Stimulated activated memory B cell treated with anti-CD40 and anti-IgM and Interleukin-4, amounts not matched to agents 10 μg/mL and 1 μg/mL and 100 μg/mL, for 72 hours (primary cell): ENCODE measurements around the gene FNBP1L.
"Not testable (repeated sequence)": the region's sequence is repeated elsewhere in the genome, so short reads cannot be mapped to it uniquely, and the experiment has no call there.

Experiments used
- ATAC-seq: fragments of 150-1000 bp; cut with Tn5 transposase; 2 replicates; pipeline ENCODE4 v1.10.0; 2021
- H3K27ac Mint-ChIP-seq: one replicate; pipeline ENCODE4 v1.8.0; 2022; ENCODE audit warnings: mild to moderate bottlenecking, mixed read lengths
- H3K27me3 Mint-ChIP-seq: one replicate; pipeline ENCODE4 v1.8.0; 2022; ENCODE audit warnings: mixed read lengths
- H3K36me3 Mint-ChIP-seq: one replicate; pipeline ENCODE4 v1.8.0; 2022; ENCODE audit warnings: mixed read lengths
- H3K4me1 Mint-ChIP-seq: one replicate; pipeline ENCODE4 v1.8.0; 2022; ENCODE audit warnings: mixed read lengths
- H3K4me3 Mint-ChIP-seq: one replicate; pipeline ENCODE4 v1.8.0; 2022; ENCODE audit warnings: mild to moderate bottlenecking, moderate library complexity, mixed read lengths
- H3K9me3 Mint-ChIP-seq: one replicate; pipeline ENCODE4 v1.8.0; 2022; ENCODE audit warnings: mixed read lengths

Gene FNBP1L

GRCh38 chr1:93576346-93576745, 128.4 kb downstream of the FNBP1L start:
- Mint-ChIP-seq H3K9me3 (no peaks in the 10 kb centered on the region), H3K36me3 (peaks cover 78% of the 10 kb centered on the region), H3K4me1 (no peaks in the 10 kb centered on the region), H3K27ac (no peak overlapping the region), H3K27me3 (no peaks in the 10 kb centered on the region), H3K4me3 (no peak overlapping the region)
- ATAC-seq: no peak

DNA sequence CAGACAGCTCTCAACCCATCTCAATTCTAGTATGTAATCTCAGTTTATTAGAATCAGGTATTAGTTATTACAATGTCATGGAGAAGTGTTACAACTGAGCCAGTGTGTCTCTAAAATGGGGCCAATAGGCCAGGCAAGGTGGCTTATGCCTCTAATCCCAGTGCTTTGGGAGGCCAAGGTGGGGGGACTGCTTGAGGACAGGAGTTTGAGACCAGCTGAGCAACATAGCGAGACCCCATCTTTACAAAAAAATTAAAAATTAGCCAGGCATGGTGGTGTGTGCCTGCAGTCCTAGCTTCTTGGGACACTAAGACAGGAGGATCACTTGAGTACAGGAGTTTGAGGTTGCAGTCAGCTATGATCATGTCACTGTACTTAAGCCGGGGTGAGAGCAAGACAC, 128.8 kb downstream of the FNBP1L start:
- H3K27ac Mint-ChIP-seq: no peak overlapping the region
- H3K4me1 Mint-ChIP-seq: no peaks in the 10 kb centered on the region
- H3K4me3 Mint-ChIP-seq: no peak overlapping the region
- peaks cover 75% of the 10 kb centered on the region for H3K36me3 Mint-ChIP-seq
- no peaks in the 10 kb centered on the region for H3K27me3 Mint-ChIP-seq
- H3K9me3 Mint-ChIP-seq: no peaks in the 10 kb centered on the region
- ATAC-seq: no peak

- no peaks in the 10 kb centered on the region for H3K9me3 Mint-ChIP-seq
- no peaks in the 10 kb centered on the region for H3K4me1 Mint-ChIP-seq
- no peaks in the 10 kb centered on the region for H3K27me3 Mint-ChIP-seq
- H3K36me3 Mint-ChIP-seq: peaks cover 69% of the 10 kb centered on the region
- H3K4me3 Mint-ChIP-seq: no peak overlapping the region
- no peak for ATAC-seq
- peak overlapping the region; percentile 25 for H3K27ac Mint-ChIP-seq
Measured at GRCh38 chr1:93577536-93578432, 129.9 kb downstream of the FNBP1L start.

GRCh38 chr1:93578433-93578830, 130.5 kb downstream of the FNBP1L start:
- no peaks in the 10 kb centered on the region for H3K27me3 Mint-ChIP-seq
- no peaks in the 10 kb centered on the region for H3K9me3 Mint-ChIP-seq
- no peak overlapping the region for H3K4me3 Mint-ChIP-seq
- H3K4me1 Mint-ChIP-seq: no peaks in the 10 kb centered on the region
- peaks cover 66% of the 10 kb centered on the region for H3K36me3 Mint-ChIP-seq
- no peak for ATAC-seq
- H3K27ac Mint-ChIP-seq: peak overlapping the region; percentile 25

GRCh38 chr1:93578911-93579825, 131.2 kb downstream of the FNBP1L start:
- H3K9me3 Mint-ChIP-seq: no peaks in the 10 kb centered on the region
- H3K27me3 Mint-ChIP-seq: no peaks in the 10 kb centered on the region
- peaks cover 64% of the 10 kb centered on the region for H3K36me3 Mint-ChIP-seq
- H3K4me3 Mint-ChIP-seq: no peak overlapping the region
- H3K27ac Mint-ChIP-seq: no peak overlapping the region
- H3K4me1 Mint-ChIP-seq: no peaks in the 10 kb centered on the region
- ATAC-seq: no peak

- Mint-ChIP-seq H3K9me3 (no peaks in the 10 kb centered on the region), H3K27ac (no peak overlapping the region), H3K36me3 (peaks cover 65% of the 10 kb centered on the region), H3K27me3 (no peaks in the 10 kb centered on the region), H3K4me1 (no peaks in the 10 kb centered on the region), H3K4me3 (no peak overlapping the region)
- no peak for ATAC-seq
Measured at GRCh38 chr1:93579891-93580290, 132.0 kb downstream of the FNBP1L start.

DNA sequence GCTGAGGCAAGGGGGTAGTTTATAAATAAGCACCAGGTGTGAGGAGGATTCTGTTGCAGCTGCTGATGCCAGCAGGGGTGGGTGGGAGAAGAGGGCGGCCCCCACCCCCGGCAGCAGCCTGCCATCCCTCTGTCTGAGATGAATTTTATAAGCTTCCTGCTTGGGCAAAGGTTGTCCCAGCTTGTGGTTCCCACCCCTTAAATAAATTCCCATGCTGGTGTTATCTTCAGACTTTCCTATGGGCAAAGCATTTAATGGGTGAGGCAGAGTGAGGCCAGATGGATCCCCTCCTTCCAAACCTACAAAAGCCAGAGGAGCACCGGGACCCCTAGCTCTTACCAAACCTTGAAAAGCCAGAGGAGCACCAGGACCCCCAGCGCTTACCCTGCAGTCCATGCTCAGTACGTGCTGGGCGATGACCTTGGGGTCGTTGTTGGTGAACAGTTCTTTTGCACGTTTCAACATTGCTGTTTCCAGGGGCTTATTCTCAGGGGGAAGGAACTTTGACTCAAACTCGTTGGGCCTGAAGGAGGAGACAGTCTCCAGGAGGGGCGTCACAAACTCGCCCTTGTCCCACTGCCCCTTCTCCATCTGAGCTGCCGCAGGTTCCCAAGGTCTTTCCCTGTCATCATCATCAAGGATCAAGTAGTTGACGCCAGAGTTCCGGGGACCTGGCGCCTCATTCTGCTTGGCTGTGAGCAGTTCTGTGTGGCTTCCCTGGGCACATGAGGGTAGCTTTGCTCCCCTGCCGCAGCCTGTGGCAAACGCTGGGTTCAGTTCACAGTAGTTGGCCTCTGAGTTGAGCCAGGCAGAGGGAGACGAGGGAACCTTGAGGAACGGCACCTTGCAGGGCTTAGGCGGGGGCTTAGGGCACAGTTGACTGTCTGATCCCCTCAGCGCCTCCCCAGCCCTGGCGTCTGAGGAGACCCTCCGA, 134.3 kb downstream of the FNBP1L start:
- no peak overlapping the region for H3K27ac Mint-ChIP-seq
- H3K9me3 Mint-ChIP-seq: no peaks in the 10 kb centered on the region
- H3K27me3 Mint-ChIP-seq: no peaks in the 10 kb centered on the region
- no peaks in the 10 kb centered on the region for H3K4me1 Mint-ChIP-seq
- peaks cover 69% of the 10 kb centered on the region for H3K36me3 Mint-ChIP-seq
- no peak for ATAC-seq
- no peak overlapping the region for H3K4me3 Mint-ChIP-seq

GRCh38 chr1:93584261-93585003, 136.5 kb downstream of the FNBP1L start:
- no peak for ATAC-seq
- H3K4me1 Mint-ChIP-seq: no peaks in the 10 kb centered on the region
- no peak overlapping the region for H3K27ac Mint-ChIP-seq
- H3K27me3 Mint-ChIP-seq: no peaks in the 10 kb centered on the region
- H3K36me3 Mint-ChIP-seq: peaks cover 70% of the 10 kb centered on the region
- H3K4me3 Mint-ChIP-seq: no peak overlapping the region
- H3K9me3 Mint-ChIP-seq: no peaks in the 10 kb centered on the region

GRCh38 chr1:93585059-93585966, 137.4 kb downstream of the FNBP1L start:
- Mint-ChIP-seq H3K4me3 (no peak overlapping the region), H3K27me3 (no peaks in the 10 kb centered on the region), H3K36me3 (peaks cover 71% of the 10 kb centered on the region), H3K4me1 (no peaks in the 10 kb centered on the region), H3K9me3 (no peaks in the 10 kb centered on the region), H3K27ac (no peak overlapping the region)
- no peak for ATAC-seq

DNA sequence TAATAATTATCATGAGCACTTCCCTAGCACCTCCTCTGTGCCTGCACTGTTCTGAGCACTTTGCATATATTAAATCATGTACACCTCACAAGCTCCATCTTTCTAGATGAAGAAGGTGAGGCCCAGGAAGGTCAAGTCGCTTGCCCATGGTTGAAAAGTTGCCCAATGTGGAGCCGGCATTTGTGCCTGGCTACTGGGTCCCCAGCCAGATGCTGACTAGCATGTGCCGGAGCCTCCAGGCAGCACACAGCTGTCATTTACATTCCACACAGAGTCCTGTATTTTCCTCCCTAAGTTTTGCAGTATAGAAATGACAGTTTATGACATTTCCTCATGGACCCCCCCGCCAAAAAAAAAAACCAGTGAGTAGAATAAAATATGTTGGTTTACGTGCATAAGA, 139.4 kb downstream of the FNBP1L start:
- H3K4me3 Mint-ChIP-seq: no peak overlapping the region
- no peaks in the 10 kb centered on the region for H3K9me3 Mint-ChIP-seq
- no peak overlapping the region for H3K27ac Mint-ChIP-seq

GRCh38 chr1:93588206-93588605, 140.3 kb downstream of the FNBP1L start:
- H3K27me3 Mint-ChIP-seq: no peaks in the 10 kb centered on the region
- H3K36me3 Mint-ChIP-seq: peaks cover 74% of the 10 kb centered on the region
- no peak for ATAC-seq
- no peak overlapping the region for H3K27ac Mint-ChIP-seq
- H3K4me1 Mint-ChIP-seq: peaks cover 14% of the 10 kb centered on the region
- no peaks in the 10 kb centered on the region for H3K9me3 Mint-ChIP-seq
- H3K4me3 Mint-ChIP-seq: no peak overlapping the region

More for the DNA sequence above, 139.4 kb downstream of the FNBP1L start:
- H3K4me1 Mint-ChIP-seq: peaks cover 11% of the 10 kb centered on the region
- peaks cover 81% of the 10 kb centered on the region for H3K36me3 Mint-ChIP-seq
- ATAC-seq: no peak
- H3K27me3 Mint-ChIP-seq: no peaks in the 10 kb centered on the region

DNA sequence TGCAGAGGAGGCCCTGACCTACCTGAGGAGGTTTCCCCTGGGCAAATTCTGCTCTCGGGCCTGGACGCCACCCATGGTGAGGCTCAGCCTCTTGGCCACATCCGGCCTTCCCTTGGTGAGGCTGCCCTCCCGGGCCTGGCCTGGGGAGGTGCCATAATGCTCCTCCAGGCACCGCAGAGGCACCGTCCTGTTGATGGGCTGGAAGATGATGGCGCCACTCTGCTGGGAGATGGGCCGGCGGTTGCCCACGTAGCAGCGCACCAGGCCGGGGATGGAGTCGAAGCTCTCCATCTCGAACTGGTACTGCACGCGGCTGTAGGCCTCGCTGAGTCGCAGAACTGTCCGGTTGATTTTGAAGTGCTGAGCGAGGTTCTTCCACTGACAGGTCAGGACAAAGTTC, 141.0 kb downstream of the FNBP1L start:
- Mint-ChIP-seq H3K4me3 (no peak overlapping the region), H3K36me3 (peaks cover 77% of the 10 kb centered on the region), H3K27ac (no peak overlapping the region), H3K4me1 (peaks cover 14% of the 10 kb centered on the region), H3K9me3 (no peaks in the 10 kb centered on the region), H3K27me3 (no peaks in the 10 kb centered on the region)
- ATAC-seq: no peak

DNA sequence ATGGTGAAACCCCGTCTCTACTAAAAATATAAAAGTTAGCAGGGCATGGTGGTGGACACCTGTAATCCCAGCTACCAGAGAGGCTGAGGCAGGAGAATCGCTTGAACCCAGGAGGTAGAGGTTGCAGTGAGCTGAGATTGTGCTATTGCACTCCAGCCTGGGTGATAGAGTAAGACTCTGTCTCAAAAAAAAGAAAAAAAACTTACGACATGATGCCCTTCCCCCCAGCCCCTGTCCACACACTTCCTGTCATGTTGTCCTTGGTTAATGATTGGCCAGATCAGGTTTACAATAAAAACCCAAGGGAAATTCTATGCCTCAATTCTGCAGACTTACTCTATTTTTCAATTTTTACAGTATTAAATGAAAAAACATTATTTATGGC, 143.4 kb downstream of the FNBP1L start:
- not testable (repeated sequence) for H3K27me3 Mint-ChIP-seq, H3K4me3 Mint-ChIP-seq, H3K9me3 Mint-ChIP-seq, ATAC-seq
- Mint-ChIP-seq H3K36me3 (peaks cover 72% of the 10 kb centered on the region), H3K27ac (peak overlapping the region; percentile 80), H3K4me1 (peaks cover 25% of the 10 kb centered on the region)
